GM21619 (cell line): ENCODE data around the gene XPR1.
A peak's percentile ranks its signal among the peaks of the same experiment; 100 is the strongest.

Experiments
- ATAC-seq: cut with Tn5 transposase; IDR thresholded peaks from one replicate; pipeline ENCODE4 v1.9.1; 2021; ENCODE audit not compliant: unreplicated experiment

The XPR1 gene

DNA sequence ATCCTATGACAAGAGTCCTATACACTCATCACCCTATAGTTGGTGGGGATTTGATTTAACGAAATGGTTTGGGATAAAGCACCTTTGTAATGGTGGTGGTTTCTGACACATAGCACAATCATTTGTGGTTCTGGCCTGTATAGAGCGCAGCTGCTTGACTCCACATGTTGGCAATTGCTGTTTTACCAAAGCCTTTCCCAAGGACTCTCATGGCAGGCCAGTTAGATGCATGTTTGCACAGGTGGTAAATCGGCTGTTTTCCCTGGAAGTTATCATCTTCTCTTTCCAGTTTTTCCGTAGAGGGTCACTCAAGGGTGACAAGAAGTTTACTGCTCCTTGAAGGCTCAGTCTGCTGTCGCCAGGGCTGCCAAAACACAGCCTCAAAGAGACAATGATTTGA lies 17.1 kb upstream of the XPR1 start:
- no peak for ATAC-seq

DNA sequence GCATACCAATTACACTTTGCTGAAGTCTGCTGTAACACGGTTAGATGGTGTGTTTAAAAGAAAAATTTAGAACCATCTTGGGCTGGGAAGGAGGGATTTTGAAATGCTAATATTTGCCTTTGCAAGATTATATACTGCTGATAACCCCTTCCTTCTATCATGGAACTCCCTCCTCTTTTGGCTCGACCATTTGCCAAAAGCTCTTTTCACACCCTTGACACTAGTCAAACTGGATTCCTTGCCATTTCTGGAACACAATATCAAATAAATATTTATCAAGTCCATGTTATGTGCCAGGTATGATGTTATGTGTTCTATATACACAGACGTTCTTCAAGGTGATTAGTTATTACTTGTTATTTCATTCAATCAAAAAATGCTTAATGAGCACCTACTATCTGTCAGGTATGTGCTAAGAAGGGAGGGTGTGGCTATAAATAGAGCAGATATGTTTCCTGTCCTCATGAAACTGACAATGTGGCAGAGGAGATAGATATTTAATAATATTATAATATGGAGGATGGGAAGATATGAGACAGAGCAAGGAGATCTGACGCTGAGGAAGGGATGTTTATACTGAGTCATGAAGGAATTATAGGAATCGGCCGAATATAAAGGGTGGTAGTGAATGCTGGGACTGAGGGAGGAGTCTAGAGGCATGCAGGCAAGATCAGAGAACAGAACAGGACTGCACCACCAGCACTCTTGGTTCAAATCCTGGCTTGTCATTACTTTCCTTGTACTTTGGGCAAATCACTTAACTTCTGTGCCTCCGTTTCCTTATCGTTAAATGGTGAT lies 16.1 kb upstream of the XPR1 start:
- no peak for ATAC-seq

DNA sequence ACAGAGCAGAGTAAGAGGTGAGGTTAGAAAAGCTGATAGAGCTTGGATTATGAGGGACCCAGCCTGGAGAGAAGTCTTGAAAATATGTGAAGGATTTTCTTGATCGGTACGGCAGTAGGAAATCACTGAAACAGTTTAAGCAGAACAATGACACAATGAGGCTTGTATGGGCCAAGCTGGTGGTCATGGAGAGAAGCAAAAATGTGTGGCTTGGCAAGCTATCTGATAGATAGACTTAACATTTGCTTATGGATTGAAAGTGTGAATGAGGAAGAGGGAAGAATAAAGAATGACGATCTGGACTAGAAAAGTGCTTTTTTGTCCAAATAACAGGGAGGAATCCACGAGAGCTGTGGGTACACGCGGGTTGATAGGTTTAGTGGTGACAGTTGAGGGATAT lies 15.4 kb upstream of the XPR1 start:
- no peak for ATAC-seq

DNA sequence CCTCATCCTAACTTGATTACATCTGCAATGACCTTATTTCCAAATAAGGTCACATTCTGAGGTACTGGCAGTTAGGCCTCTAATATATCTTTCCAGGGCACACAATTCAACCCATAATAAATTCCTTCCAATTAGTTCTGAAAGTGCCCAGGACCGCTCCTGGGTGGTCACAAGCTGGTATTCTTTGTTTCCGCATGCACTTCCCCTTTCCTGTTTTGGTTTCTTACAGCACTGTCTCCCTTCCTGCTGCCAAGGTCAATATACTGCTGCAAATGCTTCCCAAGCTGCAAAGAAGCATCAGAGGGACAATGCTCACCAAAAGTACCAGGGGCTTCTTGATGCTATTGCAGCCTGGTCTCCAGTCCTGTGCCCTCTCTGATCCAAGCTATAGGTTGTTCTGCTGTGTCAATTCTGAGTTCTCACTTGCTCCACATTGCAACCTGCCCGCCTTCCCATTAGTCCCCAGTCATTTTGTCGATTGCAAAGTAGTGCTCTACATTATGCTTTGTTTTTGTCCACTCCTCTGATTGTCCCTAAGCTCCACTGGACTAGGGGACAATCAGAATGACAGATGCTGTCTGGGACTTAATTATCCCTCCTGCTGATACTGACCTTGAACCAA lies 13.9 kb upstream of the XPR1 start:
- no peak for ATAC-seq

DNA sequence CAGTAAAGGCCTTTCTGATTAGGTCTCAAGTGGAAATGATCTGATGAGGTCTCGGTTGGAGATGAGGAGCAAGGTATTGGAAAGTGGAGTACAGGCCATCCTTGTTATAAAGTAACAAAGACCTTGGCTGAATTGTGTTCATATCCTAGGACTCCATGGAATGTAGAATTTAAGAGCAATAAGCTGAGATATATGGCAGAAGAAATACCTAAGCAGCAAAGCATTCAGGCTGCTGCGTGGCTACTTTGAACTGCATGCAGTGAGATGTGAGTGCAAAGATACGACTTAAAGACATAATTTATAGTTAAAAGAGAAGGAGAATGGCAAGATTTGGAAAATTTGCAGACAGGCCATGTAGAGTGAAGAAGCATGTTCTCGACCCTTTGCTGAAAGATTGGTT lies 11.2 kb upstream of the XPR1 start:
- ATAC-seq: no peak

DNA sequence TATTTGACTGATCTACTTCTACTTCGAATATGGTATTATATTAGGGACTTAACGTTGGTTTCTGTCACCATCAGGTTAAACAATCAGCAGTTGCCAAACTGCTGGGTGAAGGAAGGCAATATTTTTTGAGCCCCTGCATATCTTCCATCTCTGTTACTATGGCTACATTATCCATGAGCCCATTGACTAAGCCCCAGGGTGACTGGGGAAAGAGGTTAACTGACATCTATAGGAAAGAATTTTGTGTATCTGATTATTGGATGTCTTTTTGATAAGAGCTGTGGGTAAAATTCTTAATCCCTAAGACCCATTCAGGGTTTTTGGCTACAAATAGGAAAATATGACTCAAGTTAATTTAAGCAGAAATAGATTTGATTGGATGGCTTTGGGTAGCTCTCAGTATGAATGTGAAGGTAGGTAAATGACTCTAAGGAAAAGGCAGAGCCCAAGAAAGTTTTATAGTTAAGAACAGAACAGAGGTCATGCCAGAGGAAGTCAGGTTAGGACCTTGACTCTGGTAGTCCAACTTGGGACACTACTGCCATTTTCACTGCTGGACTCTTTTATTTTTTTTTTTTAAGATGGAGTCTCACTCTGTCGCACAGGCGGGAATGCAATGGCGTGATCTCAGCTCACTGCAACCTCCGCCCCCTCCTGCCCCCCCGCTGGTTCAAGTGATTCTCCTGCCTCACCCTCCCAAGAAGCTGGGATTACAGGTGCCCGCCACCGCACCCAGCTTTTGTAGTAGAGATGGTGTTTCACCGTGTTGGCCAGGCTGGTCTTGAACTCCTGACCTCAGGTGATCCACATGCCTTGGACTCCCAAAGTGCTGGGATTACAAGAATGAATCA lies 8.9 kb upstream of the XPR1 start:
- no peak for ATAC-seq

DNA sequence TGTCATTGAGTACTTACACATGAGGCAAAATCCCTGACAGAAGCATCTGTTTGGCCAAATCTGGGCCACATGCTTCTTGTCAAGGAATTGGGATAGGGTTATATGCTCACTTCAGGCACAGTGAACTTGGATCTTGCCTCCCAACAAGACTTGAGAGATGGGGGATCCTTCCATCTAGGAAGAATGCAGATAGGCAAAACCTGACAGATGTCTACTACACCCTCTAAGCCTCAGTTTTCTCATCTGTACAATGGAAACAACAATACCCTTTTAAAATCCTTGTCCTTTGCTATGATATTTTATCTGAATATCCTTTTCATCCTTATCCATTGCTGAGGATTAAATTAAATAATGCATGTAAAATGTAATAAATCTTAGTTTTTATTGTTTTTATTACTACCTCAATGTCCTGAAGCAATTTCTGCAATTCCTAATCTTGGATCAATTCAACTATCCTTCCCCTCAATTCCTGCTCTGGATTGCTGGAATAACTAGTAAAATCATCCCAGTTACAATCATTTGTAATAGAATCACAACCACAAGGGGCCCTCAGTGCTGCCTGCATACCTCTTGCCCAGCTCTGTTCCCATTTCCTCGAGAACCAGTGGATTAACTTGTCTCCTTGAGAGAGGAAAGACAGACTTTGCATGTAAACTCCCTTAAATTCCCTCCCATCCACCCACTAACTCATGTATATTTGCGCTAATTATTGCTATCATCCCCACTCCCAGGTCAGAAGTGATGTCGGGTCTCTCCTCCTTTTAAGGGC lies 8.1 kb upstream of the XPR1 start:
- ATAC-seq: no peak

DNA sequence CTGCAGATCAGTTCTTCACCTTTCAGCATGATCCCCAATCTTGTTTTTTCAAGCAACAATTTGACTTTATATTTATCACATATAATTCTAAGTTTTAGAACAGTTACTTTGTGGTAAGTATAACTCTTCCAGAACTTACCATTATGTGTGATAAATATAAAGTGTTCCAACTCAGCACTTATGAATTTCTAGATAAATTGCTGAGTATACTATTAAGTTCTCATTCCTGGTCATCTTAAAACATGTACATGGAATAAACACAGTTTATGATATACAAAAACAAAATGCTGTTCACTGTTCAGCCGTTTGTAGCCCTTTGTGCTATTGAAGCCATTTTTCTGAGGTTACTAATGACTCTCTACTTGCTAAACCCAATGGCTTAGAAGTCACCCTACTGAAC lies 5.1 kb upstream of the XPR1 start:
- ATAC-seq: no peak

DNA sequence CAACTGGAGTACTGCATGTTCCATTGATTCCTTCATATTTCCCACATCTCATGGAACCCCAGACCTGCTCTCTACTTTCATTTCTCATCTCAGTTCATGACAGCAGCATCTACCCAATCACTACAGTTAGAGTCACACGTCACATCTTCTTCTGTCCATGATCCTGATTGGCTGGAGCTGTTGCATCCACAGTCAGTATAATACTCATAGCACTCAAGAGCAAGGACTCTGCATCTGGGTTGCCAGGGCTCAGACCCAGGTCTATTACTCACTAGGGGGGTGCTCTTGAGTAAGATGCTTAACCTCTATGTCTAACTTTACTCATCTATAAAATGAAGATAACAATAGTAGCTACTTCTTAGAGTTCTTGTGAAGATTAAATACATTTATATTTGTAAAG lies 4.4 kb upstream of the XPR1 start:
- ATAC-seq: no peak

DNA sequence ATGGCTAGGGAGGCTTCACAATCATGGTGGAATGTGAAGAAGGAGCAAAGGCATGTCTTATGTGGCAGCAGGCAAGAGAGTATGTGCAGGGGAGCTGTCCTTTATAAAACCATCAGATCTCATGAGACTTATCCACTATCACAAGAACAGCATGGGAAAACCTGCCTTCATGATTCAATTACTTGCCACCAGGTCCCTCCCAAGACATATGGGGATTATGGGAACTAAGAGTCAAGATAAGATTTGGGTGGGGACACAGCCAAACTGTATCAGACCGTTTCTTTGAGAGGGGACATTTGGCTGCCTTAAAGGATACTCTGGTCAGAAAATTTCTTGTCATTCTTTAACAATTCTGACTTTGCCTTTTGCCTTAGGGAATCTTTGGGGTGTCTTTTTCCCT lies 3.2 kb upstream of the XPR1 start:
- no peak for ATAC-seq

DNA sequence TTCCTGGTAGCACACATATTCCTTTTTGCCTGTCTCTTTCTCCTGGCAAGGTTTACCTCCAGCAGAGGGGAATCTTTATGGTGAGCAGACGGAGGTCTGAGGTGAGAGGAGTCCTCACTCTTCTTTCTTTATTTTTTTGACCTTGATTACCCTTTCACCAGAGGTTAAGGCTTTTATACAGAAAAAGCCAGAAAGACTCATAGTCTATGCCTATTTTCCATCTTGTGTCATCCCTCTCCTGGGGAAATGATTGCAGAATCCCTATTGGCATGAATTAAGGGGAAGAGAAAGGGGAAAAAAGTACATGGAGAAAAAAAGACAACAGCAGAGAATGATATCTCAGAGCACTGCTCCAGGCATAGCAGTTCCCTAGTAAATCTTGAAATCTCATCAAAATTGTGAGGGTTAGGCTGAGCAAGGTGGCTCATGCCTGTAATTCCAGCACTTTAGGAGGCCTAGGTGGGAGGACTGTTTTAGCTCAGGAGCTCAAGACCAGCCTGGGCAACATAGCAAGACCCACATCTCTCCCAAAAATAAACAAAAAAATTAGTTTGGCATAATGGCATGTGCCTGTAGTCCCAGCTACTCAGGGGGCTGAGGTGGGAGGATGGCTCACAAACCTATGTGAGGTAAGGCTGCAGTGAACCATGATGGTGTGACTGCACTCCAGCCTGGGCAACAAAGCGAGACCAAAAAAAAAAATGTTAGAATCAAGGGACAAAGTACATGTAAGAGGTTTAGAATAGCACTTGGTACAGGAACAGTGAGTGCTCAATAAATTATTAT lies 1.2 kb upstream of the XPR1 start:
- no peak for ATAC-seq

DNA sequence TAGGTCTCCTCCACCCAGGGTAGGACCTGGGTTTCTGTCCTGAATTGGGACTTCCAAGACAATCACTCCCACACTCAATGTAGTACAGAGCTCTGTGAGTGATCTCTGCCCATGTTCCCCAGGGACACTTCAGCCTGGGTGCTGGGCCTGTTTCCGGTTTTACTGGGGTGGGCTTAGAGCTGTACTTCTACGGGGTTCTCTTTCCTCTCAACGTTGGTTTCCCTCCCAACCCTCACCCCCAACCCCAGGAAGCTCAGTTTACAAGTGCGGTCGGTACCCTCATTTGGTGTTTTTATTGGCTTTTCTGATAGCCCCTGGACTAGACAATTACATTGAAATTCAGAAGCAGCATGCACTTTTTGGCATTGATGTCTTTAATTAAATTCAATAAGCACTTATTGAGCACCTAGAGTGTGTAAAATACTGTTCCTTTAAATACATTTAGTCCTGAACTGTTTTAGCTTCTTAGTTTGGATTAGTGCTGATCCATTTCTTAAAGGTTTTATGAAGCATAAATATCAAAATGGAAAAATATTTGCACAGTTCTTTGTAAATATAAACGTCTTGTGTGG lies 542 bp upstream of the XPR1 start:
- no peak for ATAC-seq

DNA sequence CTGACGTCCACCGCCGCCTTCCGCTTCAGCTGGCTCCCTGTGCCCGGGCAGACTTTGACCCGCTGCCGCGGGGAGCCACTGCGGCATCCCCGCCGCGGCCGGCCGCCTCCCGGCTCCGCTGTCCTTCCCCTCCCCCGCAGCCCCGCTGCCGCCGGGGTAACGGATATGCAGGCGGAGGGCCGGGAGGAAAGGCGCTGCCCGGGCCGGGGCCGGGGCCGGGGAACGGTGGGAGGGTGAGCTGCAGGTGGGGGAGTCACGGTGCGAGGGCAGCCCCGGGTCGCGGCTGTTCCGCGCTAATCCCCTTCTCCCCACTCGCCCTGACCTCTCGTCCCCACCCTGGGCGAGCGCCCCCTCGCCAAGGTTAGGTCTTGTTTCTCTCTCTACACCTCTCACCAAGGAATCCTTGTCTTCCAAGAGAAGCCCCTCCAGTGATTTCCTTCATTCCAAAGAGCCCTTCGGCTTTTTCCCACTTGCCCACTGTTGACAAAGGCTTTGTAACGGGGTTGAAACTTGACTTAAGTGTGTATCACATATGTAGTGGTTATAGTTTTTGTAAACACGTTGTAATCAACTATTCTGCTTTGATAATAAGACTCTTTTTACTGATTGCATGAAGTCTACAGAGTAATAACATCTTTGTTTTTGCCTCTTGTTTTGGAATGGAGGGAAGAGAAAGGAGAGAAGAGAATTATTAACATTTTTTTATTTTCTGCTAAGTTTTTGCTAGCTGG lies 669 bp downstream of the XPR1 start:
- ATAC-seq: peak; percentile 36

DNA sequence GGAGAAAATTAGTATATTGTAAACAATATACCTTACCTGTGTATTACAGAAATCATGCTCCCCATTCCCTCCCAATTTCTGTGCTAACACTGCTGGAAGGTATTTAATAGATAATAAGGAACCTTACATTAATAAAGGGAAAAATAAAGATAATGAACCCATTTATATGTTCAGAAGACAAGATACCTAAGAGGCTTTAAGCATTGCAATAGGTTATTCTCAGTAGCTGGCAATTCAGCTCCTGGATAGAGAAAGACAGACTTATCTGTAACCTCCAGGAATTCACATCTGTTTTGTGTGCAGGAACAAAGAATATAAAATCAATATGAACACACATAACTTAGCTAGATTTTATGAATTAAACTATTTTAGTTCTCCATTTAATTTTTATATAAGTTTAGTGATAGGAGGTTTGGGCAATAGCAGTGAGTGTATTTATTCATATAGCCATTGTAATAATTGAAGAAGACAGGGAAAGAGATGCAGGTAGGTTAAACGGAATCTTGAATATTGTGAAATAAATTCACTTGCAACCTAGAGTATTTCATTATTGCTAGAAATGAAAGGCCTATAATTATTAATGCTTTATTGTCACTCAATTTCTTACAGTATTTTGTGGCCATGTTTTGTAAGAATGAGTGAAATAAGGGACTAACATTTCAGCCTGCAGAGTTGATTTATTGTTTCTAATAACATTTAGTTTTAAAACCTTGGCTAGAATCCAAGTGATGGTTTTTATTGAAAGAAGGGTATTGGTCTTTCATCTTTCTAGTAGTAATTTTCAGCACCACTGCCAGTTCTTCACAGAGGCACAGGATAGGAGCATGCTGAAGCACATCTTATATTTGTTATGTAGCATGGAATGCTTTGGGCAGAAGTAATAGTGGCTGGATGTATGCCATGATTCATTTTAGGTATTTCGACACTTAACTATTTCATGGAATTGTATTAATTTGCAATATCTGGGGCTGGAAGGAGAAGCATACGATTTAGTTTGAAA lies 1.5 kb downstream of the XPR1 start:
- no peak for ATAC-seq

DNA sequence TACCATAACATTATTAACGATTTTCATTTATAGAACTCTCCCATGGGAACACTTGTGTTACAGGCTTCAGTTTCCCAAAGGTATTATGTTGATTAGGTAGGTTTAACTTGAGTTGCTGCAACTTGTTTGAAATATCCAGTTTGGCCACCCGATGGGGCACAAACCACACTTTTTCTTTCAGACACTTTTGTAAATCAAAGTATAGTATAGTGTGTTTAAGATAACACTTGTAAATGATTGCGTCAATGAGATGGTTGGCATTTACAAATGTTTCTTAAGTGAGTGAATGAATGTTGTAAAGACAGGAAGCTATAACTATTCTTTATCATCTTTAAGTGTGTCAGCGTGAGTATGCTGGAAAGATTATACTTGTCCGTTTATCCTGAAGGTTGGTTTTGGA lies 4.3 kb downstream of the XPR1 start:
- ATAC-seq: no peak

DNA sequence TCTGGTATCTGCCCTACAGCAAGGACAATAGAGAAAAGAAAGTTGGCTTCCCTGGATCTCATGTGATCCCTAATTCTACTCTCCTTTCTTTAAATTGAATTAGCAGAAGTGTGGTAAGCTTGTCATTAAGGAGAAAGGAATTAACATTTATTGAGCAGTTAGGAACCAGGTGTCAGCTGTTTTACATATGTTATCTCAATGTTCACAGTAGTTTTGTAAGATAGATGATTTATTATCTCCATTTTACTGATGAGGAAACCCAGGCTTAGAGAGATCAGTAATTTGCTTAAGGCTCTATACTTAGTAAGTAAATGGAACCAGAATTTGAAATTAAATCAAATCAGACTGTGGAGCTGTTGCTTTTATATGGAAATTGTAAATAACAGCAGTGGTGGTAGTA lies 8.0 kb downstream of the XPR1 start:
- ATAC-seq: no peak

DNA sequence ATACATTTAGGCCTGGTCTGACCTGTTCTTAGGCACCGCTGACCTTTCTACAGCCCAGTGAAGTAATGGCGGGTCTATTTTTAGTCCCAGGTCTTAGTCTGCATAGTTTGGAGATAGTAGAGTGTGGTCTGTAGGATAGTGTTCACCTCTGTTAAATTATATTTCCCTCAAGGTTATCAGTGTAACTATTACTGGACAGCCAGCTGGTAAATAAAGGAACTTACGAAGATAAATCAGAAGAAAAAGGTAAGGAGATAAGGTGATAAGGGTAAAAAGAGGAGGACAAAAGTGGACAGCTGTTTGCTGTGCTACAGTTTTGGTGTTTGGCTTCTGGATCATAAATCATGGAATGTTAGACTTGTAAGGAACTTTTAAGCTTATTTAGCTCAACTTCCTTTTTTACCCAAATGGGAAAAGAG lies 8.7 kb downstream of the XPR1 start:
- no peak for ATAC-seq

DNA sequence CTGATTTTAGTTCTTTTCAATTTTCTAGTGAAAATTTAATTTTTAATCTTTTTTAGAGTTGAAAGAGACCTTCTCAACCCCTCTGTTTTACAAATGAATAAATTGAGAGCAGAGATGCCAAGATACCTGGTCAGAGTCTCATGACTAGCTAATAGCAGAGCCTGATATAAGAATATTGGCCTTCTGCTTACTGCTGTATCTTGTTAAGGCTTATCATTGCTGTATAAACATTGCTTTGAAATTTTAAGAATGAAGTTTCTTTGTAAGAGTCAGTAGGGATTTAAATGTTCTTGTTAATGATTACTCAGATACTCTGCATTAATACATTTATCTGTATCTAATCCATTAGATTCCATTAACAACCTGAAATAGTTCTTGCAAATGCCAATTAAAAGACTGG lies 9.8 kb downstream of the XPR1 start:
- no peak for ATAC-seq
